GM19324 (cell line): ENCODE results near the gene KRT4.
"Not testable (repeated sequence)": the region's sequence is repeated elsewhere in the genome, so short reads cannot be mapped to it uniquely, and the experiment has no call there.

Experiments used
- ATAC-seq: cut with Tn5 transposase; IDR thresholded peaks from one replicate; pipeline ENCODE4 v1.9.1; 2021; ENCODE audit warnings: mild to moderate bottlenecking, moderate library complexity; ENCODE audit not compliant: unreplicated experiment, low FRiP score

Gene KRT4

GRCh38 chr12:52776913-52777395, 37.0 kb downstream of the KRT4 start, which contains the start of gene KRT76:
KRT76 (minus strand) TSS chr12:52777345; CDS start chr12:52777291, 54 bp downstream.
- ATAC-seq = no peak

- ATAC-seq = no peak
Measured at GRCh38 chr12:52776435-52776834, 37.5 kb downstream of the KRT4 start.

- ATAC-seq = no peak
Measured at GRCh38 chr12:52774629-52775250, 39.2 kb downstream of the KRT4 start.

DNA sequence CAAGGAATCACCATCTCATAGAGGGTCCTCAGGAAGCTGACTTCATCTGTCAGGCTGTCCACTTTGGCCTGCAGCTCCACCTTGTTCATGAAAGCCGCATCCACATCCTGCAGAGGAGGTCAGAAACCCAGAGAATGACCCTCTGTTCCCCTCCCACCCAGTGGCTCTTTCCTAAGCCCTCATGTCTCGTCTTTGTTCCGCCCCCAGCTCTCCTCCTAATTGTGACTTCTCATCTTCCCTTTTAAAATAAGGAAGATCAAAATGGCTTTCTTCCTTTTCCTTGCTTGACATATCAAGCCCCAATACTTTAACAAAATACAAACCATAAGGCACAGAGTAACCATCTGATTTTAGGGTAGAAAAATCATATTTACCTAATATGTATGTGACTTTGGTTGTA, 41.1 kb downstream of the KRT4 start:
- no peak for ATAC-seq

DNA sequence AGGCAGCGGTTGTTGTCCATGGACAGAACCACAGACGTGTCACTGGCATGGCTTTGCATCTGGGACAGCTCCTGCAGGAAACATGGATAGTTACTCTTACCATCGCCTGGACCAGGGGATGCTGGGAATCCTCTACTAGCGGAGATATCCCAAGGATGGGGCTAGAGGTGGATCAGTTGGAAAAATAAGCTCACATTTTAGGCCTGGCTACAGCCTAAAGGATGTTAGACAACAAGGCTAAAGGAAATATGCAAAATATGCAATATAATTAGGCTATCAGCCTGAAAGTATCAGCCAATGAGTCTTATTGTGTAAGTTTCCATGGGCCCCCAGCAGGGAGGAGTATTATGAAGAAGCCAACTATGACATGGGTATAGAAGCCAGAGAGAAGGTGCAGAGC, 41.7 kb downstream of the KRT4 start:
- ATAC-seq = no peak

DNA sequence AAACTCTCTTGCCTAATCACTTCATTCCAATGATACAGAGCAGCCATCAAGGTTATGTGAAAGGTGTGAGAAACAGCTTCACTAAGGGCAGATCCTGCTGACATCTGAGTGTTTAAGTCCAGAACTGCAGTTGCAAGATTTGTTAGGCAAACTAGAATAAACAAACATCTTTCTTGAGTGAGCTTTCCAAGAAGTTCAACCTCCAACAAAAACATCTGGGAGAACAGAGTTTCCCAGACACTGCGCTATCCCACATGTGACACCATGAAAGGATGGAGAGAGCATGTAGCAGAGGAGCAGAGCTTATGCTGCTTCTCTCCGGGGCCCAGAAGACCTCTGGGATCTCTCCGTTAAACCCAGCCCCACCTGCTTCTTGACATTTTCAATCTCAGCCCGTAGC, 42.4 kb downstream of the KRT4 start:
- no peak for ATAC-seq

GRCh38 chr12:52771088-52771487, 42.8 kb downstream of the KRT4 start:
- ATAC-seq = no peak

DNA sequence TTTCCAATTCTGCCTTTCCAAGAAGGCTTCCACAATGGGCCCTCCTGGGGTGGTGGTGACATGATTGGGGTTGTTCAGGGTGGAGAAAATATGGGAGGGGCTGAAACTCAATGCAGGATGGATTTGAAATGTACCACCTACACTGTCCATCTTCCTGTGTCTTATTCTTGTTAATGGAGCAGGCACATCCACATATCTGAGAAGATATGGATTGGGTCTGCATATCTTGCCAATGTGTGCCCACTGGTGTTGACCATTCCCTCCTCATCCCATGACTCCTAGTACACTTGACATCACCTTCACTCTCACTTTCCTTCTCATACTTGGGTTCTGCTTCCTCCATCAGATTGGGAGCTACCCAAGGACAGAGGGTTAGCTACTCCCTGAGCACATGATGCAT, 44.0 kb downstream of the KRT4 start:
- ATAC-seq = no peak

- no peak for ATAC-seq
Measured at GRCh38 chr12:52769354-52769753, 44.6 kb downstream of the KRT4 start.

DNA sequence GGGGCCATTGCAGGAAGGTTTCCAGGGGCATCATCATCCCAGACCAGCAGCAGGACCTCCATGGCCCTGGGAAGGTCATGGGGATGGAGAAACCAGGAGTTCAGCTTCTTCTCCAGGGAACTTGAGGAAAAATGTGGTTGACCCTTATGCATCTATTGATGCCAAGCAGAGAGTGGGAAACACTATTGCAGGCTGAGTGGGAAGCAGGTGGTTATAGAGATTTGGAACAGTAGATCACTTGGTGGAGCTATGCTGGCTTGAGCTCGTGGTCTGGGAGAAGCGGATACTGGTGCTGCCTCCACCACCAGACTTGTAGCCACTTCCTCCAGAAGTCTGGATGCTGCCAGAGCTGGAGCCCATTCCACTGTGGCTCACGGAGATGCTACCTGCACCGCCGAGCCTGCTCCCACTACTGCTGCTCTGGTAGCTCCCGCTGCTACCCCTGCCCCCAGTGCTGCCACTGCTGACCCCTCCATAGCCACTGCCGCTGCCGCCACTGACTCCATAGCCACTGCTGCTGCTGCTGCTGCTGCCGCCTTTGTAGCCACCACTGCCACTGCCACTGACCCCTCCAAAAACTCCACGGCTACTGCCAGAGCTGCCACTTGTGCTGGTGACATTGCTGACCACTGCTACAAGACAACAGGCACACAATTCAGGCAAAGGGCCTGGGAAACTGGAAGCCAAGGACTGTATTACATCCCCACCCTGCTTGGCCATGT, 45.3 kb downstream of the KRT4 start:
- no peak for ATAC-seq

- ATAC-seq = no peak
Measured at GRCh38 chr12:52767427-52767826, 46.5 kb downstream of the KRT4 start.

GRCh38 chr12:52767020-52767379, 46.9 kb downstream of the KRT4 start:
- ATAC-seq = no peak

- no peak for ATAC-seq
Measured at GRCh38 chr12:52766351-52767019, 47.4 kb downstream of the KRT4 start.

GRCh38 chr12:52765702-52766101, 48.2 kb downstream of the KRT4 start:
- no peak for ATAC-seq

GRCh38 chr12:52763991-52764390, 49.9 kb downstream of the KRT4 start:
- no peak for ATAC-seq

DNA sequence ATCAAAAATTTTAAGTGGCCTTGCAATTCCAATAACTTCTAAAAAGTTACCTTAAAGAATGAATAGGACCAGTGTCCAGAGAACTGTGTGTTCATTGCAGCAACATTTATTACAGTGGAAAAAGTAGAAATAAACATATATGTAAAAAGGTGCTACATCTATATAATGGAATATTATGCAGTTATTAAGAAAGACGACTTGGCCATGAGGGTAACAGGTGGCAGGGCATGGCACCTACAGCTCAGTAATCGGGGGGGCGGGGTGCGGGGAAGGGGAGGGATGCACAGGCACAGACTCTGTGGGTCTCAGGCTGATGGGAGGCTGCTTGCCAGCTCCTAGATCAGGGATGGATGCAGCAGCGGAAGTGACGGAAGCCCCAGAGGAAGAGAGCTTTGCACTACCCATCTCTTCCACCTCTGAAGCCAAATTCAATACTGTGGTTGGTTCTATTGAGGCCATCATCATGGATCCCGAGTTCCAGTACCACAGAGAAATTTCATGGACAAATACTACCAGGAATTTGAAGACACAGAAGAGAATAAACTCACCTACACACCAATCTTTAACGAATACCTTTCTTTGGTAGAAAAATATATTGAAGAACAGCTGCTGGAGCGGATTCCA, 50.8 kb downstream of the KRT4 start:
- no peak for ATAC-seq

GRCh38 chr12:52761802-52762201, 52.1 kb downstream of the KRT4 start:
- ATAC-seq = no peak

GRCh38 chr12:52761218-52761617, 52.7 kb downstream of the KRT4 start:
- ATAC-seq = not testable (repeated sequence)

GRCh38 chr12:52760623-52761022, 53.3 kb downstream of the KRT4 start:
- ATAC-seq = no peak

DNA sequence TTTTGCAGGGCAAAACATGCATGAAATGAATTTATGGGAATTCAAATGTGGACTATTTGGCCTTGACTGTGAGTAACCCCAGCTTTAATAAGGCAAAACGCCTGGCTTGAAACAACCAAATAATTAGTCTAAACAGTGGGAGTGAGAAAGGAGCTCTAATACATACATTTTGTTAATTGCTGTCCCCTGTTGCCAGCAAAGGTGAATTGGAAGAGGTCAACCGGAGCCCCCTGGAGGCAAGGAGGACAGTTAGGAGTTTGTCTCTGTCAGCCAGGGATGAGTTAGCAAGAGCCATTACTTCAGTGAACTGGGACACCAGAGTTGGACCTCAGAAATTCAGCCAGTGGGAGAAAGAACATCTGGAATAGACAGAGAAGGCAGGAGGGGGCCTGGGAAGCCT, 54.2 kb downstream of the KRT4 start:
- ATAC-seq = no peak

GRCh38 chr12:52759218-52759617, 54.7 kb downstream of the KRT4 start:
- ATAC-seq = no peak
